ENCODE results near the gene AKT1. TPM values are rescaled to one million over a fixed set of nuclear protein-coding genes. Genes with fewer than 3 reads are reported as not detected.

Gene AKT1
- total and polyA plus RNA-seq, 3 experiments from 2014 or later, result 34.1 to 150 (median 147) TPM

DNA sequence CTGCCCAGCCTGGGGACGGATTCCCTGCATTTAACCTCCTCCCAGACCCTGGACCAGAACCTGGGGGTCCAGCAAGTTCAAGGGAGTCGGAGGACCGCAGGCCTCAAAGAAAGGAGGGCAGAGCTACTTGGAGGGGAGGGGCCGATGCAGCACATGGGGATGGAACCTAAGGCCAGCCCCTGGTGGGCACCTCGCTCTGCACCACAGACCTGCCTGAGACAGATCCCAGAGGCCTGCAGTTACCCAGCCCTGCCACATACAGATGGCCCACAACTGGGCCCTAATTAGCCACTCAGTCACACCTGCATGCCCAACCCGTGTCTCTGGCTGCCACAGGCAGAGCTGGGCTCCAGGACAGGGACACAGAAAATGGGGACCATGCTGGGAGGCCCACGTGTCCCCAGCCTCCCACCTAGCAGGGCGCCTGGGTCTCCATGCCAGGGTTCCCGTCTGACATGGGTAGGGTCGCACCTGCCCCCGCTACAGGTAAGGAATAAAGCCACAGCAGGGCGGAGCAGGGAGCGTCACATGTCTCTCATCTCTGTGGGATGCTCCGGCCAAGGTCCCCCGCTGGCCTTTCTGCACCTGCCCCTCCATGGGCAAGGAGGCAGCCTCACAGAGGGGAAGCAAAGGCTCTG lies 16.7 kb downstream of the AKT1 start:
- H3K27ac ChIP-seq (ENCODE audit: low read depth, low read length), result no peak overlapping the region
- H3K9me3 ChIP-seq (ENCODE audit: low read length), result no peaks in the 10 kb centered on the region
- no peaks in the 10 kb centered on the region for H3K4me1 Mint-ChIP-seq
- H3K27me3 Mint-ChIP-seq, result no peaks in the 10 kb centered on the region
- peaks cover 0 to 21% (median 0%) of the 10 kb centered on the region in 3 donors for H3K36me3 Mint-ChIP-seq
- no peaks in the 10 kb centered on the region for H3K4me1 ChIP-seq (ENCODE audit: insufficient read depth, low read length)
- ChIA-PET CTCF (interaction anchor here (1.0 to 1.5 kb wide), 2 partner anchors 10 to 47 kb away, joined by 4 to 5 read pairs; no protein-coding TSS in a partner anchor), POLR2A (no interaction called here)
- H3K4me3 Mint-ChIP-seq, result no peak overlapping the region
- DNase-seq, result no peak
- no peaks in the 10 kb centered on the region for H3K27me3 ChIP-seq (ENCODE audit: insufficient read depth, low read length, poor library complexity, severe bottlenecking)
- no peaks in the 10 kb centered on the region for H3K9me3 Mint-ChIP-seq
- H3K4me3 ChIP-seq (ENCODE audit: low read length), result no peak overlapping the region
- H3K27ac Mint-ChIP-seq, result no peak overlapping the region
- H3K36me3 ChIP-seq (ENCODE audit: insufficient read depth, low read length), result no peaks in the 10 kb centered on the region

GRCh38 chr14:104777808-104778249 lies 17.7 kb downstream of the AKT1 start:
- peaks cover 0 to 25% (median 0%) of the 10 kb centered on the region in 3 donors for H3K36me3 Mint-ChIP-seq
- no peak overlapping the region for H3K4me3 Mint-ChIP-seq
- Histone ChIP-seq H3K9me3 (ENCODE audit: low read length) (no peaks in the 10 kb centered on the region), H3K36me3 (ENCODE audit: insufficient read depth, low read length) (no peaks in the 10 kb centered on the region), H3K4me1 (ENCODE audit: insufficient read depth, low read length) (no peaks in the 10 kb centered on the region), H3K27ac (ENCODE audit: low read depth, low read length) (no peak overlapping the region), H3K27me3 (ENCODE audit: insufficient read depth, low read length, poor library complexity, severe bottlenecking) (no peaks in the 10 kb centered on the region), H3K4me3 (ENCODE audit: low read length) (no peak overlapping the region)
- H3K27me3 Mint-ChIP-seq, result no peaks in the 10 kb centered on the region
- ChIA-PET POLR2A (no interaction called here), CTCF (interaction anchor here (1.5 kb wide), 1 partner anchor 9 kb away, joined by 5 read pairs; no protein-coding TSS in a partner anchor)
- no peaks in the 10 kb centered on the region for H3K9me3 Mint-ChIP-seq
- H3K27ac Mint-ChIP-seq, result peak overlapping the region in 1 of 8 donors; percentile 33
- DNase-seq, result no peak
- no peaks in the 10 kb centered on the region for H3K4me1 Mint-ChIP-seq

GRCh38 chr14:104776961-104777807 lies 18.4 kb downstream of the AKT1 start:
- Histone ChIP-seq H3K9me3 (ENCODE audit: low read length) (no peaks in the 10 kb centered on the region), H3K27me3 (ENCODE audit: insufficient read depth, low read length, poor library complexity, severe bottlenecking) (no peaks in the 10 kb centered on the region), H3K36me3 (ENCODE audit: insufficient read depth, low read length) (no peaks in the 10 kb centered on the region), H3K4me3 (ENCODE audit: low read length) (no peak overlapping the region), H3K4me1 (ENCODE audit: insufficient read depth, low read length) (no peaks in the 10 kb centered on the region), H3K27ac (ENCODE audit: low read depth, low read length) (no peak overlapping the region)
- Mint-ChIP-seq H3K36me3 (peaks cover 0 to 32% (median under 1%) of the 10 kb centered on the region in 3 donors), H3K4me1 (no peaks in the 10 kb centered on the region), H3K4me3 (no peak overlapping the region), H3K27me3 (no peaks in the 10 kb centered on the region), H3K27ac (peak overlapping the region in 1 of 8 donors; percentile 46), H3K9me3 (no peaks in the 10 kb centered on the region)
- DNase-seq, result no peak
- CTCF ChIA-PET, result interaction anchor here (0.9 to 1.5 kb wide), 2 partner anchors 8 kb away, joined by 3 to 5 read pairs; no protein-coding TSS in a partner anchor
- POLR2A ChIA-PET, result no interaction called here

- H3K27me3 Mint-ChIP-seq, result no peaks in the 10 kb centered on the region
- no peak overlapping the region for H3K4me3 Mint-ChIP-seq
- no peak for DNase-seq
- Histone ChIP-seq H3K27ac (ENCODE audit: low read depth, low read length) (no peak overlapping the region), H3K36me3 (ENCODE audit: insufficient read depth, low read length) (no peaks in the 10 kb centered on the region), H3K4me1 (ENCODE audit: insufficient read depth, low read length) (no peaks in the 10 kb centered on the region), H3K4me3 (ENCODE audit: low read length) (no peak overlapping the region), H3K9me3 (ENCODE audit: low read length) (no peaks in the 10 kb centered on the region), H3K27me3 (ENCODE audit: insufficient read depth, low read length, poor library complexity, severe bottlenecking) (no peaks in the 10 kb centered on the region)
- H3K9me3 Mint-ChIP-seq, result no peaks in the 10 kb centered on the region
- H3K36me3 Mint-ChIP-seq, result peaks cover 0 to 39% (median 4%) of the 10 kb centered on the region in 3 donors
- ChIA-PET CTCF (interaction anchor here (0.9 kb wide), 1 partner anchor 8 kb away, joined by 3 read pairs; no protein-coding TSS in a partner anchor), POLR2A (no interaction called here)
- no peak overlapping the region for H3K27ac Mint-ChIP-seq
- H3K4me1 Mint-ChIP-seq, result no peaks in the 10 kb centered on the region
Measured at GRCh38 chr14:104776481-104776880, 19.1 kb downstream of the AKT1 start.

DNA sequence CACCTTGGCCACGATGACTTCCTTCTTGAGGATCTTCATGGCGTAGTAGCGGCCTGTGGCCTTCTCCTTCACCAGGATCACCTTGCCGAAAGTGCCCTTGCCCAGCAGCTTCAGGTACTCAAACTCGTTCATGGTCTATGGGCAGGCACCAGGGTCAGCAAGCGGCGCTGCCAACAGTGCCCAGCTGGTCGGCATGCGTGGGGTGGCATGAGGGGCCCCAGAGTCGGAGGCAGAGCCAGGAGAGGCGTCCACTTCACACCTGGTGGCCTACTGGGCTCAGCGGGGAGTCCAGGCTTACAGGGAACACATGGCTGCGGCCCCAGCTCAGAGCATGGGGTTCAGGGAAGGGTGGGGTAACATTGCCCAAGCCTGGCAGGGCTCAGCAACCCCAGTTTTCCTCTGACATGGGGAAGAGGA lies 20.5 kb downstream of the AKT1 start:
- no peak overlapping the region for H3K4me3 ChIP-seq (ENCODE audit: low read length)
- H3K27me3 Mint-ChIP-seq, result no peaks in the 10 kb centered on the region
- no peaks in the 10 kb centered on the region for H3K36me3 ChIP-seq (ENCODE audit: insufficient read depth, low read length)
- H3K4me3 Mint-ChIP-seq, result peak overlapping the region in 1 of 7 donors; percentile 63
- H3K36me3 Mint-ChIP-seq, result peaks cover 6 to 46% (median 7%) of the 10 kb centered on the region in 3 donors
- no peaks in the 10 kb centered on the region for H3K4me1 Mint-ChIP-seq
- H3K4me1 ChIP-seq (ENCODE audit: insufficient read depth, low read length), result no peaks in the 10 kb centered on the region
- peaks cover 0 to 2% (median 0%) of the 10 kb centered on the region in 5 donors for H3K9me3 Mint-ChIP-seq
- no peak overlapping the region for H3K27ac ChIP-seq (ENCODE audit: low read depth, low read length)
- DNase-seq, result no peak
- ChIA-PET POLR2A (no interaction called here), CTCF (no interaction called here)
- H3K27me3 ChIP-seq (ENCODE audit: insufficient read depth, low read length, poor library complexity, severe bottlenecking), result no peaks in the 10 kb centered on the region
- H3K27ac Mint-ChIP-seq, result no peak overlapping the region
- no peaks in the 10 kb centered on the region for H3K9me3 ChIP-seq (ENCODE audit: low read length)

GRCh38 chr14:104774453-104775072 lies 21.0 kb downstream of the AKT1 start:
- Mint-ChIP-seq H3K36me3 (peaks cover 6 to 48% (median 7%) of the 10 kb centered on the region in 3 donors), H3K27me3 (no peaks in the 10 kb centered on the region), H3K4me1 (peaks cover 0 to 1% (median 0%) of the 10 kb centered on the region in 3 donors), H3K4me3 (no peak overlapping the region), H3K27ac (no peak overlapping the region), H3K9me3 (peaks cover 0 to 2% (median 0%) of the 10 kb centered on the region in 5 donors)
- Histone ChIP-seq H3K36me3 (ENCODE audit: insufficient read depth, low read length) (no peaks in the 10 kb centered on the region), H3K4me3 (ENCODE audit: low read length) (no peak overlapping the region), H3K4me1 (ENCODE audit: insufficient read depth, low read length) (no peaks in the 10 kb centered on the region), H3K27me3 (ENCODE audit: insufficient read depth, low read length, poor library complexity, severe bottlenecking) (no peaks in the 10 kb centered on the region), H3K27ac (ENCODE audit: low read depth, low read length) (no peak overlapping the region), H3K9me3 (ENCODE audit: low read length) (no peaks in the 10 kb centered on the region)
- POLR2A ChIA-PET, result no interaction called here
- DNase-seq, result no peak
- CTCF ChIA-PET, result no interaction called here

GRCh38 chr14:104773505-104774452 lies 21.8 kb downstream of the AKT1 start:
- H3K4me3 Mint-ChIP-seq, result no peak overlapping the region
- peaks cover 0 to 2% (median 0%) of the 10 kb centered on the region in 5 donors for H3K9me3 Mint-ChIP-seq
- H3K27me3 Mint-ChIP-seq, result no peaks in the 10 kb centered on the region
- DNase-seq, result no peak
- Histone ChIP-seq H3K9me3 (ENCODE audit: low read length) (no peaks in the 10 kb centered on the region), H3K4me3 (ENCODE audit: low read length) (no peak overlapping the region), H3K27ac (ENCODE audit: low read depth, low read length) (no peak overlapping the region), H3K27me3 (ENCODE audit: insufficient read depth, low read length, poor library complexity, severe bottlenecking) (no peaks in the 10 kb centered on the region), H3K36me3 (ENCODE audit: insufficient read depth, low read length) (no peaks in the 10 kb centered on the region), H3K4me1 (ENCODE audit: insufficient read depth, low read length) (no peaks in the 10 kb centered on the region)
- peaks cover 6 to 49% (median 7%) of the 10 kb centered on the region in 3 donors for H3K36me3 Mint-ChIP-seq
- peaks cover 0 to 8% (median 0%) of the 10 kb centered on the region in 3 donors for H3K4me1 Mint-ChIP-seq
- CTCF ChIA-PET, result no interaction called here
- POLR2A ChIA-PET, result no interaction called here
- H3K27ac Mint-ChIP-seq, result peak overlapping the region in 1 of 8 donors; percentile 83
